GM12873 (cell line): ENCODE measurements around the gene AKAP5.

Experiments
- CTCF ChIP-seq: IDR thresholded peaks from 2 replicates; pipeline ENCODE4 v1.5.1; 2012; ENCODE audit warnings: low read depth, mild to moderate bottlenecking, moderate library complexity, low read length, control low read depth; ENCODE audit not compliant: insufficient read depth; ENCODE audit errors: missing control alignments

Gene AKAP5

GRCh38 chr14:64509036-64509435, 43.7 kb downstream of the AKAP5 start:
- TF ChIP-seq CTCF, result no peak

GRCh38 chr14:64510825-64511671, 45.7 kb downstream of the AKAP5 start:
- peak; percentile 89 for TF ChIP-seq CTCF

GRCh38 chr14:64513271-64513670, 48.0 kb downstream of the AKAP5 start:
- no peak for TF ChIP-seq CTCF

GRCh38 chr14:64515053-64515452, 49.8 kb downstream of the AKAP5 start:
- TF ChIP-seq CTCF, result no peak

- TF ChIP-seq CTCF, result no peak
Observed at GRCh38 chr14:64516969-64517368, 51.7 kb downstream of the AKAP5 start.

- no peak for TF ChIP-seq CTCF
Observed at GRCh38 chr14:64518229-64518628, 52.9 kb downstream of the AKAP5 start.

- TF ChIP-seq CTCF, result no peak
Observed at GRCh38 chr14:64520699-64521098, 55.4 kb downstream of the AKAP5 start.
